T-helper 9 cell (primary cell): ENCODE data around the gene TPM2.

ENCODE experiments used
- DNase-seq: peaks from one replicate; pipeline ENCODE4 v3.0.0-alpha.2; 2020

The TPM2 gene

GRCh38 chr9:35674025-35674361, 15.7 kb downstream of the TPM2 start:
- no peak for DNase-seq

DNA sequence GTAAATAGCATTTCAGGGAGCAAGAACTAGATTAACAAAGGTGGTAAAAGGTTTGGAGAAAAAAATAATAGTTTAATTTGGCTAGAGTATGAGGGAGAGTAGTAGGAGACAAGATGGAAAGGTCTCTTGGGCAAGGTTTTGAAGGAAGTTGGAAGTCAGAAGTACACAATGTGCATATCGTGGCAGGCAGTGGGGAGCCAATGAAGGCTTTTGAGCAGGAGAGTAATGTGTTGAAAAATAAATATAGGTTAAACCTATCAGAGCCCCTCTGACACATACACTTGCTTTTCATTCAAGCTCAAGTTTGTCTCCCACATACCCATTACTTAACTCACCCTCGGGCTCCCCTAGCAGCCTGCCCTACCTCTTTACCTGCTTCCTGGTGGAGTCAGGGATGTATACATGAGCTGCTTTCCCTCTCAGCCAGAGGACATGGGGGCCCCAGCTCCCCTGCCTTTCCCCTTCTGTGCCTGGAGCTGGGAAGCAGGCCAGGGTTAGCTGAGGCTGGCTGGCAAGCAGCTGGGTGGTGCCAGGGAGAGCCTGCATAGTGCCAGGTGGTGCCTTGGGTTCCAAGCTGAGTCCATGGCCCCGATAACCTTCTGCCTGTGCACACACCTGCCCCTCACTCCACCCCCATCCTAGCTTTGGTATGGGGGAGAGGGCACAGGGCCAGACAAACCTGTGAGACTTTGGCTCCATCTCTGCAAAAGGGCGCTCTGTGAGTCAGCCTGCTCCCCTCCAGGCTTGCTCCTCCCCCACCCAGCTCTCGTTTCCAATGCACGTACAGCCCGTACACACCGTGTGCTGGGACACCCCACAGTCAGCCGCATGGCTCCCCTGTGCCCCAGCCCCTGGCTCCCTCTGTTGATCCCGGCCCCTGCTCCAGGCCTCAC, 16.3 kb downstream of the TPM2 start, which contains the start of gene CA9:
TSS of gene CA9 (plus strand) at position 797 of the 893 bp plus-strand sequence. CDS start at position 829, 32 bp downstream.
- DNase-seq: no peak

DNA sequence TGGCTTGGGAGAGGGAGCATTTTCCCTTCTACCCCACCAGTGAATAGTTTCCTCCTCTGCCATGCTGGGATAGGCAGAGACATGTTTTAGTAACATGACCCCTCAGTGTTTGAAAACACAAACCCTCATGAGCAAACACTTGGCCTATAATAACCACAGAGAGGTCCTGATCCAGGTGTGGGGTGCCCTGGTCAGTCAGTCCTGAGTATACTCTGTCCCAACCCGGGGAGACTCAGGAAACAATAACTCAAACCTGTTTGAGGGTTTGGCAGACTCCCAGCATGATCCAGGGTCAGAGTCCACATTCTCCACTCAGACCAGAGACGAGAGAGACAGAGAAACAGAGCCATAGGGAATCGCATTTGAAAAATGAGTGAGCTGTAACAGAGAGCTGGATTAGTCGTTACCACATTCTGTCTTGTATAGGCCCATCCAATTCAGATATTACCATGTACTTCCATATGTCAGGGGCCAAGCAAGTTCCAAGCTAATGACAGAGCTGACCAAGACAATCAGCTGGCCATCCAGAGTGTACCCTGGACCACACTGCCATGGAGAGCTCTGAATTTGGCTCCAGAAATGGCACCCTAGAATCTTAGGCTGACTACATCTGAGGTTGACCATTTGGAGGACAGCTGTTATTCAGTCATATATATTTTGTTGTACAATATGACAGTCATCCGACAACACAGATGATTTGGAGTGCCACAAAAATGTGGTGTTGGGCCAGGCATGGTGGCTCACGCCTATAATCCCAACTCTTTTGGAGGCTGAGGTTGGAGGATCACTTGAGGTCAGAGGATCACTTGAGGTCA, 20.2 kb downstream of the TPM2 start:
- DNase-seq: no peak

- DNase-seq: no peak
Measured at GRCh38 chr9:35667939-35668338, 21.8 kb downstream of the TPM2 start.

- DNase-seq: no peak
Measured at GRCh38 chr9:35666549-35666948, 23.2 kb downstream of the TPM2 start.

DNA sequence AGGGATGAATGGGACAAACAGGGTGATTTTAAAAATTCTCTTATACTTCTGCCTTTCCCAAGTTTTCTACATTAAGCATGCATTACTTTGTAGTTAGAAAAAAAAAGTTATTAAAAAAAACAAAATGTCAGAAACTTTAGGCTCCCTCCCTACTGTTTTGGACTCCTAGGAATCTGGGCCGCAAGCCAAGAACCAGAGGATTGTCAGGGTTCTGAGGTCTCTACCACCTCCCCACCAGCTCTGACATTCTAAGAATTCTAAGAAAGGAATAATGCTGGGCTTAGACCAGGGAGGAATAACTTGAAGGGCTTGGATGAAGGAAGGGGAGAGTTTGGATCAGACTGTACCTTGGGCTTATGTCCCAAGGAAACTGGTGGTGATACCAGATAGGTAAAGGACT, 23.7 kb downstream of the TPM2 start:
- DNase-seq: no peak

DNA sequence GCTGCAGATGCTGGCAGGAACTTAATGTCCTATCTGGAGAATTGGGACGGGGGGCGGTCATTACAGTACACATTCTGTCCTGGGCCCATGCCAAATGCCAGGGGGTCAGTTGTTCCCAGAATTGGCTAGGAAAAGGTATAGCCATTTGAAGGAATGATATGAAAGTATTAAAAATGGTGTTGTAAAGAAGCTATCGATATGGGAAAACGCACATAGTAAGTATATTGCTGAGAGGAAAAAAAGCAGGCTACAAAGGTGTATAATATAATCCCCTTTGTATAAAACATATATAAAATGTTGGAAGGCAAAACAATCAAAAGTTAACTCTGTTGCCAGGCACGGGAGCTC, 24.3 kb downstream of the TPM2 start:
- DNase-seq: no peak

- peak; percentile 57 for DNase-seq
Measured at GRCh38 chr9:35664531-35665470, 24.9 kb downstream of the TPM2 start, which contains the start of gene ARHGEF39. Gene ARHGEF39 (minus strand): TSS chr9:35665195. CDS start chr9:35665169, 26 bp downstream.

GRCh38 chr9:35662437-35662836, 27.3 kb downstream of the TPM2 start:
- DNase-seq: no peak

DNA sequence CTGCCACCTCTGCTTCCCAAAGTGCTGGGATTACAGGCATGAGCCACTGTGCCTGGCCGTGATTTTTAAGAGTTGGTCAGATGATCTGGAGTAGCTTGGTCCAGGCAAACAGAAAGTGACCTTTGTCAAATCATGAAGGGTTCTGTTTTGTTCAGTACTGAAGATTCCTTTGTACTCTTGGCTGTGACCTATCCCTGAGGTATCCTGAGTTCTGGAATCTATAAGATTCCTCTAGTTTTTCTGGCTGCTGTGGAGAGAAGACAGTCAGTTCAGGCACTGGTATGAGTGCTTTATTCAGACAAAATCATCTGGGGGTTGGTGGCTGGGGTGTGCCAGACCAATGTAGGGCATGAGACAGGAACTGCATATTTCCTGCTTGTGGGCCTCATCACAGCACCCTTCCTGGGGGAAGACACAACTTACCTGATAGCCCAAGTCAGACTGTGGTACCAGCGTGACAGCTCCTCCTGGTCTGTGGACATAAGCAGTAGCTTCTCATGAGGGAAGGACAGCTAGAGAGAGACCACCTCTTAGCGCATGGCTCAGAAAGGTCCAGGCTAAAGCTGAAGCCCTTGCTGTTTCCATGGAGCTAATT, 27.9 kb downstream of the TPM2 start:
- DNase-seq: peak; percentile 50

GRCh38 chr9:35660966-35661415, 28.7 kb downstream of the TPM2 start:
- no peak for DNase-seq

DNA sequence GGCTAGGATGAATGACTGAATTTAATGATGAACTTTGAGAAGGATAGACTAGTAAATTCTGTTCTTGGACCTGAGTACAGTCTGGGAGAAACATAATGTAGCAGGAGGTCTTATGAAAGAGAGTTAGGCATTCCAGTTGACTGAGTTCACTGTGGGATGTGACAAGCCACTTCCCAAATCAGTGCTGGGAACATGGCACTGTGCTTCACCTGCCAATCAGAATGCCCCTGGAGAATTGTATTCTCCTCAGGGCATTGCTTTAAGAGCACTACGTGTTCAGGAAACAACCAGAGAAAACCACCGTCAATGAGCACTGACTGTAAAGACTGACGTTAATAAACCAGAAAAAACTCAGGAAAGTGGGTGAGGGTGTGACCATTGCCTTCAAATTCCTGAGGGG, 30.4 kb downstream of the TPM2 start:
- DNase-seq: no peak

- no peak for DNase-seq
Measured at GRCh38 chr9:35658968-35659220, 30.8 kb downstream of the TPM2 start.

DNA sequence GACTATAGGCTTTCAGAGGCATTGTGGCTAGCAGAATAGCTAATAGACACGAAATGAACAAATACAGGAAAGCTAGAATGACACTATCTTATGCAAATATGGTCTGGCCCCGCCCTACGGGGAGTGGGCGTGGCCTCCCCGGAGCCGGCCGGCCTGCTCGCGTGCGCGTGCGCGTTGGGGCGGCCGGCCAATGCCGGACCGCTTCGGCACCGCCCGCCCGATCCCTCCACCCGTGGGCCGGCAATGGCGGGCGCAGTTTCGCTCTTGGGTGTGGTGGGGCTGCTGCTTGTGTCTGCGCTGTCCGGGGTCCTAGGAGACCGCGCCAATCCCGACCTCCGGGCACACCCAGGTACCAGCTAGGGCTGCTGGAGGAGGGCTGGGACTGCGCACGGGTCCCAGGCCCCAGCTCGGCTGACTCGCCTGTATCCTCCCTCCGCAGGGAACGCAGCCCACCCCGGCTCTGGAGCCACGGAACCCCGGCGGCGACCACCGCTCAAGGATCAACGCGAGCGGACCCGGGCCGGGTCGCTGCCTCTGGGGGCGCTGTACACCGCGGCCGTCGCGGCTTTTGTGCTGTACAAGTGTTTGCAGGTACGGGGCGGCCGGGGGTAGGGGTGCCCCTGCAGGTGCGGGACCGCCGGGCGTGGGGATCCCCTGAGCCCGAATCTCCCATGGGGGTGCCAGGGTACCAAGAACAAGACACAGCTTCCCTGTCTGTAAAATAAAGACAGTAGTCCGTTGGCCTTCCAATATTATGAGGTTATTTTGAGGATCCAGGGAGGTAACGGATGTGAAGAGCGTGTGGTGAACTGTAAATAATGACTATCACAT, 31.4 kb downstream of the TPM2 start, which contains the start of gene CCDC107:
TSS of gene CCDC107 (plus strand) at position 156 of the 831 bp plus-strand sequence. CDS start at position 244, 88 bp downstream.
- DNase-seq: peak; percentile 80

DNA sequence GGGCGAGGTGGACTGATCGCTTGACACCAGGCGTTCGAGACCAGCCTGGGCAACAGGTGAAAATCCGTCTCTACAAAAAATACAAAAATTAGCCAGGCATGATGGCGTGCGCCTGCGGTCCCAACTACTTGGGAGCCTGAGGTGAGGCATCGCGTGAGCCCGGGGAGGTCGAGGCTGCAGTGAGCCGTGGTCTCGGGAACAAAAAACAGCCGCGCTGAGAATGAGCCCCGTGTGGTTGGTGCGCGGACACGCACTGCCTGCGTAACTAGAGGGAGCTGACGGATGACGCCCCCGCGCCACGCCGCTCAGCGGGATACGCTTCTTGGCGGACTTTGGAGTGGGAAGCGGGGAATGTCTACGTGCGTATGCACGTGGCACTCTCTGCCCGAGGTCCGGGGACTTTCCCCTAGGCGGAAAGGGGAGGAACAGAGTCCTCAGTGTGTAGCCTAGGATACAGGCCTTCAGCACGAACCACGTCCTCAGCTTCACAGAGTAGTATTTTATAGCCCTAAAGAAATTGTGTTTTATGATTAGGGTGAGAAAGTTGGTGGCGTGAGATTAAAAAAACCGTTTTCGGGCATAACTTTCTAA, 32.1 kb downstream of the TPM2 start, which contains the start of gene RMRP:
TSS of gene RMRP (minus strand) at position 474 of the 591 bp plus-strand sequence.
- peak; percentile 75 for DNase-seq

GRCh38 chr9:35656831-35657545, 32.7 kb downstream of the TPM2 start:
- no peak for DNase-seq

DNA sequence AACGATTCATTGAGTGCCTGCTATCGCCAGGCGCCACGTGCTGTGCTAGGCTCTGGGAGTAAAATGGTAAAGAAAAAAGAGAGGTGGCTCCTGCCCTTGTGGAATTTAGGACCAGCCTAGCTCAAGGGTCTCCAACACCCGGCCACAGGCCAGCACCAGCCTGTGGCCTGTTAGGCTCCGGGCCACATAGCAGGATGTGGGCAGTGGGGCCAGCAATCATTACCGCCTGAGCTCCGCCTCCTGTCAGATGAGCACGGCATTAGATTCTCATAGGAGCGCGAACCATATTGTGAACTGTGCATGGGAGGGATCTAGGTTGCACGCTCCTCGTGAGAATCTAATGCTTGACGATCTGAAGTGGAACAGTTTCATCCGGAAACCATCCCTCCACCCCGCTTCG, 33.4 kb downstream of the TPM2 start:
- DNase-seq: no peak

- DNase-seq: no peak
Measured at GRCh38 chr9:35653611-35654010, 36.1 kb downstream of the TPM2 start.

GRCh38 chr9:35652829-35653209, 36.9 kb downstream of the TPM2 start:
- no peak for DNase-seq
